ENCODE data around the gene FCRL1.

Gene FCRL1

DNA sequence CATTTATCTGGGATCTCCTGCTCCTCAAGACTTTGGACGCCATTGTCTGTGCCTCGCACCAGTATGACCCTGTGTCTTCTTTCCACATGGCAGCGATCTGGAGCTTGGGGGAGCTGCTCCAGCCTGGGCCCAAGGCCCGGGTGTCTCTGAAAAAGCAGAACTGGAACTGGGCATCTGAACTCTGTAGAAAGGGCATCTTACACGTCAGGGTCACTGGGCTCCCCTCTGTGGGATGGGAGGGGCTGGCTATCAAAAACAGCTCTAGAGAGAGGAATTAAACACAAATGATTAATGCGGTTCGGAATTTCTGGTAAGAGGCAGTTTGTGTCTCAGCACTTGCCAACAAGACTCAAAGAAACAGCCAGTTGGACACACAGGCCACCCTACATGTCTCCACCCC lies 16.1 kb downstream of the FCRL1 start:
- TF ChIP-seq CTCF (IDR thresholded peaks at IDR 0.05; ENCODE audit: borderline replicate concordance, insufficient read depth, low read depth, low read length), result no peak
- no peak overlapping the region for H3K4me3 ChIP-seq (ENCODE audit: low read depth, low read length)

DNA sequence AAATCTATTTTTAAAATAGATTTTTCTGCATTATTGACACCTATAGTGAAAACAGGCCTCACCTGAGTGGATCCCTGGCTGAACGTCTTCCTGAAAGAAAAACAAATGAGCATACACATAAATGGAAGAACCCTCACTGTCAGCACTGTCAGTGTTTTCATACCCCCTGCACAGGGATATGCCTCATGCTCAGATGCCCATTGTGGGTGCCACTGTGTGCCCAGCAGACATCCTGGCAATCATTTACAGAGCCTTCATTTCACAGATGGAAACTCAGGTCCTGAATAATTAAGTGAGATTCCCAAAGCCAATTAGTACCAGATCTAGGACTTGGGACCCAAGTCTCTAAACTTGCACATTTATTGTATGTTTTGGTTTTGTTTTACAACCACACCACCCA lies 19.9 kb downstream of the FCRL1 start:
- H3K4me3 ChIP-seq (ENCODE audit: low read depth, low read length), result no peak overlapping the region
- no peak for TF ChIP-seq CTCF (IDR thresholded peaks at IDR 0.05; ENCODE audit: borderline replicate concordance, insufficient read depth, low read depth, low read length)

DNA sequence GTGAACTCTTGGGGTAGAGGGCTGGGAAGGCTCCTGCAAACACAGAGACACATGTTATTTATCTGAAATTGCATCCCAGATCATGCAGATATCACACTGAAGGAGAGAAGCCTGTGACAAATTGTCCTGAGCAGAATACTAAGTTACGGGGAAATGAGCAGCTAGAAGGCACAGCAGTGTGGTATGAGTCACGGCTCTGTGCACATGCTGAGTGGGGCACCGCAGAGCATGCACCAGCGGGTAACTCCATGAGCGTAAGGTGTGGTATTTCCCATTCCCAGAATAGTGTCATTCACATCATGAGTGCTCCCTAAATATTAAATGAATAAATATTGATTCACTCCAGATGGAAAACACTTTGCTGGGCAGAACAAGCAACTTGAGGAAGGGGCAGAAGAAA lies 21.7 kb downstream of the FCRL1 start:
- TF ChIP-seq CTCF (IDR thresholded peaks at IDR 0.05; ENCODE audit: borderline replicate concordance, insufficient read depth, low read depth, low read length), result no peak

GRCh38 chr1:157785248-157785647 lies 34.7 kb downstream of the FCRL1 start:
- no peak for TF ChIP-seq CTCF (IDR thresholded peaks at IDR 0.05; ENCODE audit: borderline replicate concordance, insufficient read depth, low read depth, low read length)
- no peak overlapping the region for H3K4me3 ChIP-seq (ENCODE audit: low read depth, low read length)

More for the DNA sequence above, 21.7 kb downstream of the FCRL1 start:
- H3K4me3 ChIP-seq (ENCODE audit: low read depth, low read length), result no peak overlapping the region

GRCh38 chr1:157784801-157785200 lies 35.1 kb downstream of the FCRL1 start:
- TF ChIP-seq CTCF (IDR thresholded peaks at IDR 0.05; ENCODE audit: borderline replicate concordance, insufficient read depth, low read depth, low read length), result no peak
- no peak overlapping the region for H3K4me3 ChIP-seq (ENCODE audit: low read depth, low read length)

DNA sequence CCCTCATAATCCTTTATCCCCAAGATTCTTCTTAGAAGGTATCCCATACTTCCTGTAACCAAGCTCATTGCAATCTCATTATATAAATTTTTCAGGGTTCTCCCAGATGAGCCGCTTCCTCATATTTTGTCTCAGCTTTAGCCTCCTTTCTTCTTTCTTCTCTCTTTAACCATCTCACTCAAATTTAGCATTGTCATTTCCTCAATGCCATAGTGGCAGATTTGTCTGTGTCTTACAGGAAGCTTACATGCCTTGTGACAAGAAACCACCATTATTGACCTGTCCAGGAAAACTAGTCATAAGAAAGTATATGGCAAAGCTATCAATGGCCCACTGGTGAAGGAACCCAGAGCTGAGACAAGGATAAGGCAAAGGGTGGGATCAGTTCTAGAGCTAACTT lies 37.0 kb downstream of the FCRL1 start:
- H3K4me3 ChIP-seq (ENCODE audit: low read depth, low read length), result no peak overlapping the region
- TF ChIP-seq CTCF (IDR thresholded peaks at IDR 0.05; ENCODE audit: borderline replicate concordance, insufficient read depth, low read depth, low read length), result no peak

DNA sequence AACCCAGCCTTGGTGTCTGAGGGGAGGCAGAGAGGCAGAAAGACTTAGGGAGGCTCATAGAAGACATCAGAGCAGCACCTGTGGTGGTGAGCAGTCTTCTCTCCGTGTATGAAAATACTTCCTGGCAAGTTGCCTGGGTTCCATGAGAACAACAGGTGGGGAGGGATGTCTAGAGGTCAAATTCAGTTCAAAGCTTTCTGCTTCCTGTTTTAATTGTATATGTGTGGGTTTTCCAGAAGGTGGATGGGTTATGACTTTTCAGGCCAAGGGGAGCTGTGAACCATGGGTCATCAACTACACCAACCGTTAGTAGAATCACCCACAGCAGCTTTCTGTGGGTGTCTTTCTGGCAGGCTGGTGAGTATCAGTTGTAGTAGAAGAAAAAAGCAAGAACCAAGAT lies 38.9 kb downstream of the FCRL1 start:
- H3K4me3 ChIP-seq (ENCODE audit: low read depth, low read length), result no peak overlapping the region
- no peak for TF ChIP-seq CTCF (IDR thresholded peaks at IDR 0.05; ENCODE audit: borderline replicate concordance, insufficient read depth, low read depth, low read length)

Data from GM12875 (cell line).